HCT116 (cell line): Measurements from ENCODE around the gene EYA2. TPM values are rescaled to one million over a fixed set of nuclear protein-coding genes. Genes with fewer than 3 reads are reported as not detected.

Experiments used
- ATAC-seq: fragments of 200-7000 bp; cut with Tn5 transposase; 2 replicates; pipeline ENCODE4 v1.9.1; 2020; ENCODE audit warnings: mild to moderate bottlenecking, moderate library complexity
- BruUV-seq: library from RNA; stranded (reverse); fragments of 400-500 nt; replicated peaks from 2 replicates; lab custom pipeline; 2021; lab: Mats Ljungman, UMichigan
- CTCF ChIA-PET: fragments of 300-600 bp; sonication (Branson Sonifier 250); formaldehyde crosslinking; loops from one replicate; lab custom pipeline; 2021; ENCODE audit warnings: antibody characterized with exemption; lab: Charles Lee
- POLR2A ChIA-PET: fragments of 300-600, 350-600 bp; sonication (Branson Sonifier 250); formaldehyde crosslinking; loops from one replicate; lab custom pipeline; 2021; ENCODE audit warnings: antibody characterized with exemption; lab: Charles Lee
- RAD21 ChIA-PET, 2 experiments: fragments of 300-600 bp; sonication (Branson Sonifier 250); formaldehyde crosslinking; loops; one replicate each; lab custom pipeline; 2023; ENCODE audit warnings: low total read pairs in 2 of 2; ENCODE audit not compliant: uncharacterized antibody in 2 of 2, unreplicated experiment in 2 of 2, low non-redundant PET in 1 of 2; lab: Charles Lee
- DNase-seq: peaks from one replicate; pipeline ENCODE4 v3.0.0-alpha.2; 2010; ENCODE audit warnings: low read depth, low spot score
- H2AFZ ChIP-seq: fragments of 200-600 bp; shearing (Covaris generic), sonication (generic); 2 replicates; pipeline ENCODE4 v1.6.1; 2017; ENCODE audit warnings: low read depth, mixed run types, mixed read lengths, antibody characterized with exemption, low read length; ENCODE audit not compliant: poor library complexity, severe bottlenecking
- H3K27ac ChIP-seq: 2 replicates; pipeline ENCODE4 v1.5.1; 2012; ENCODE audit warnings: low read depth, low read length
- H3K27me3 ChIP-seq: fragments of 200-600 bp; sonication (generic); 2 replicates; pipeline ENCODE4 v1.6.1; 2016; ENCODE audit warnings: mixed run types, low read length, mixed read lengths; ENCODE audit not compliant: insufficient read depth
- H3K36me3 ChIP-seq, 2 experiments: fragments of 200-500 bp in 1 of 2; fragments of 200-600 bp in 1 of 2; sonication (Bioruptor generic) in 1 of 2; sonication (generic) in 1 of 2; 2 replicates each; pipeline versions ENCODE4 v1.5.1 to v1.6.1; 2014 to 2016; ENCODE audit warnings: low read length in 2 of 2, inconsistent platforms in 1 of 2, mixed read lengths in 1 of 2, mixed run types in 1 of 2; ENCODE audit not compliant: insufficient read depth in 2 of 2, control insufficient read depth in 1 of 2
- H3K4me1 ChIP-seq, 2 experiments: fragments of 200-600 bp in 1 of 2; sonication (generic) in 1 of 2; 2 replicates each; pipeline versions ENCODE4 v1.5.1 to v1.6.1; 2012 to 2017; ENCODE audit warnings: low read length in 2 of 2, inconsistent platforms in 1 of 2, mild to moderate bottlenecking in 1 of 2, mixed read lengths in 1 of 2, mixed run types in 1 of 2, moderate library complexity in 1 of 2; ENCODE audit not compliant: insufficient read depth in 2 of 2, control insufficient read depth in 1 of 2
- H3K4me2 ChIP-seq: fragments of 200-600 bp; sonication (generic); 2 replicates; pipeline ENCODE4 v1.6.1; 2017; ENCODE audit warnings: mixed run types, low read length, mixed read lengths
- H3K4me3 ChIP-seq, 2 experiments: fragments of 200-600 bp in 1 of 2; sonication (generic) in 1 of 2; replicated peaks in 1 of 2; 2 replicates each; pipeline ENCODE4 v1.5.1; 2011 to 2016; ENCODE audit warnings: low read length in 2 of 2, control low read depth in 1 of 2, low read depth in 1 of 2, mild to moderate bottlenecking in 1 of 2, mixed read lengths in 1 of 2, mixed run types in 1 of 2
- H3K79me2 ChIP-seq: fragments of 200-600 bp; sonication (generic); 2 replicates; pipeline ENCODE4 v1.6.1; 2017; ENCODE audit warnings: mild to moderate bottlenecking, mixed run types, low read length, moderate library complexity, mixed read lengths; ENCODE audit not compliant: insufficient read depth
- H3K9ac ChIP-seq: fragments of 200-600 bp; sonication (generic); 2 replicates; pipeline ENCODE4 v1.6.1; 2016; ENCODE audit warnings: low read length, mixed read lengths
- H3K9me2 ChIP-seq: fragments of 200-600 bp; sonication (generic), shearing (Covaris generic); 2 replicates; pipeline ENCODE4 v1.6.1; 2017; ENCODE audit warnings: mixed run types, mild to moderate bottlenecking, moderate library complexity; ENCODE audit not compliant: insufficient read depth
- H3K9me3 ChIP-seq, 2 experiments: fragments of 200-500 bp in 1 of 2; fragments of 200-600 bp in 1 of 2; sonication (Bioruptor generic) in 1 of 2; sonication (generic) in 1 of 2; 2 replicates each; pipeline ENCODE4 v1.6.1; 2014 to 2017; ENCODE audit warnings: low read length in 2 of 2, mixed read lengths in 2 of 2, inconsistent platforms in 1 of 2, low read depth in 1 of 2, mild to moderate bottlenecking in 1 of 2, mixed run types in 1 of 2, moderate library complexity in 1 of 2; ENCODE audit not compliant: control insufficient read depth in 1 of 2, insufficient read depth in 1 of 2
- H4K20me1 ChIP-seq: fragments of 200-600 bp; sonication (generic), shearing (Covaris generic); 2 replicates; pipeline ENCODE4 v1.6.1; 2017; ENCODE audit warnings: mixed run types, mild to moderate bottlenecking, moderate library complexity; ENCODE audit not compliant: insufficient read depth
- CBX3 ChIP-seq: IDR thresholded peaks from 2 replicates; pipeline ENCODE4 v1.6.1; 2012; ENCODE audit warnings: low read depth
- CEBPB ChIP-seq: IDR thresholded peaks from 2 replicates; pipeline ENCODE4 v1.6.1; 2012; ENCODE audit warnings: low read depth
- EZH2phosphoT487 ChIP-seq: fragments of 200-600 bp; IDR thresholded peaks from 2 replicates; pipeline ENCODE4 v1.6.1; 2018; ENCODE audit warnings: antibody characterized with exemption, borderline replicate concordance
- POLR2A ChIP-seq: IDR thresholded peaks from 2 replicates; pipeline ENCODE4 v1.7.0; 2011; ENCODE audit warnings: borderline replicate concordance; ENCODE audit not compliant: insufficient read depth, insufficient read length; ENCODE audit errors: extremely low read depth
- REST ChIP-seq: IDR thresholded peaks from 2 replicates; pipeline ENCODE4 v1.6.1; 2012; ENCODE audit warnings: low read depth
- SIN3A ChIP-seq: IDR thresholded peaks from 2 replicates; pipeline ENCODE4 v1.6.1; 2012; ENCODE audit warnings: low read depth
- SP1 ChIP-seq: IDR thresholded peaks from 2 replicates; pipeline ENCODE4 v1.6.1; 2012; ENCODE audit warnings: low read depth
- YY1 ChIP-seq: IDR thresholded peaks from 2 replicates; pipeline ENCODE4 v1.6.1; 2011; ENCODE audit warnings: low read length, low read depth, moderate library complexity, mild to moderate bottlenecking; ENCODE audit not compliant: insufficient replicate concordance; ENCODE audit errors: extremely low read depth
- ZFX ChIP-seq: fragments of 450-650 bp; IDR thresholded peaks from 2 replicates; pipeline ENCODE4 v1.6.1; 2017
- ZNF274 ChIP-seq: fragments of 200-500 bp; sonication (Bioruptor generic); IDR thresholded peaks from 2 replicates; pipeline ENCODE4 v1.6.1; 2014; ENCODE audit warnings: mild to moderate bottlenecking, low read depth, low read length, inconsistent platforms
- intact Hi-C: fragments of 100-400 bp; cut with micrococcal nuclease; formaldehyde crosslinking; loops from 2 replicates; pipeline ENCODE4 v1.10.0; 2022
- total RNA-seq: library from RNA; stranded (reverse); gene quantifications from one replicate; pipeline ENCODE4 v1.2.1, GENCODE V29; 2021; ENCODE audit not compliant: unreplicated experiment
- TF ChIP-seq, protein P1 (sequence below), 3 experiments: fragments of 200-600 bp in 1 of 3; sonication (generic) in 1 of 3; IDR thresholded peaks in 2 of 3; conservative IDR thresholded peaks in 1 of 3; 2 replicates each; pipeline ENCODE4 v1.5.1; 2012 to 2017; ENCODE audit warnings: low read depth in 2 of 3, low read length in 2 of 3, antibody characterized with exemption in 1 of 3, borderline replicate concordance in 1 of 3, control low read depth in 1 of 3, mild to moderate bottlenecking in 1 of 3, mixed read lengths in 1 of 3, mixed run types in 1 of 3, moderate library complexity in 1 of 3; ENCODE audit not compliant: insufficient read depth in 1 of 3

EYA2 gene
- total RNA-seq, 1 experiment from 2014 or later = not detected

DNA sequence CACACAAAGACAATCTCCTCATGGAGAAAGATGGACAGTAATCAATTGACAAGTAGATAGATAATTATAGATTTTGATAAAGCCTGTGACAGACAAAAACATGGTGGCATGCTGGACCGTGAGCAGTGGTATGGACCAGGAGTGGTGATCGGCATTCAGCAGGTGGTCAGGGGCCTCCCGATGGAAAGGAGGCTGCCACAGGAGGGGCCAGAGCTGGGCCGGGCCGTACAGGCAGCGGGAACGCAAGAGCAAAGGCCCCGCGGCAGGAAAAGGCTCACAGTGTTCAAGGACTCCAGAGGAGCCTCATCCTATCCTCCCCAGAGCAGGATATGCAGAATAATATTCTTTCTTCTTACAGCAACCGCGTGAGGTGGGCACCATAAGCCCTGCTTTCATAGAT is 123.7 kb downstream of the EYA2 start:
- Histone ChIP-seq H3K27me3 (peaks cover 24% of the 10 kb centered on the region; the same call in 1 of the 2 replicates), H4K20me1 (no peaks in the 10 kb centered on the region), H3K9me3 (no peaks in the 10 kb centered on the region), H3K4me2 (no peak overlapping the region), H3K36me3 (no peaks in the 10 kb centered on the region), H3K4me1 (no peaks in the 10 kb centered on the region), H3K27ac (no peak overlapping the region), H3K4me3 (no peak overlapping the region), H3K79me2 (no peaks in the 10 kb centered on the region), H3K9ac (no peak overlapping the region), H3K9me2 (no peaks in the 10 kb centered on the region), H2AFZ (no peak overlapping the region)
- ATAC-seq (no peak), DNase-seq (no peak)
- ChIA-PET POLR2A (no interaction called here), CTCF (no interaction called here), RAD21 (no interaction called here)
- TF ChIP-seq, protein P1, sequence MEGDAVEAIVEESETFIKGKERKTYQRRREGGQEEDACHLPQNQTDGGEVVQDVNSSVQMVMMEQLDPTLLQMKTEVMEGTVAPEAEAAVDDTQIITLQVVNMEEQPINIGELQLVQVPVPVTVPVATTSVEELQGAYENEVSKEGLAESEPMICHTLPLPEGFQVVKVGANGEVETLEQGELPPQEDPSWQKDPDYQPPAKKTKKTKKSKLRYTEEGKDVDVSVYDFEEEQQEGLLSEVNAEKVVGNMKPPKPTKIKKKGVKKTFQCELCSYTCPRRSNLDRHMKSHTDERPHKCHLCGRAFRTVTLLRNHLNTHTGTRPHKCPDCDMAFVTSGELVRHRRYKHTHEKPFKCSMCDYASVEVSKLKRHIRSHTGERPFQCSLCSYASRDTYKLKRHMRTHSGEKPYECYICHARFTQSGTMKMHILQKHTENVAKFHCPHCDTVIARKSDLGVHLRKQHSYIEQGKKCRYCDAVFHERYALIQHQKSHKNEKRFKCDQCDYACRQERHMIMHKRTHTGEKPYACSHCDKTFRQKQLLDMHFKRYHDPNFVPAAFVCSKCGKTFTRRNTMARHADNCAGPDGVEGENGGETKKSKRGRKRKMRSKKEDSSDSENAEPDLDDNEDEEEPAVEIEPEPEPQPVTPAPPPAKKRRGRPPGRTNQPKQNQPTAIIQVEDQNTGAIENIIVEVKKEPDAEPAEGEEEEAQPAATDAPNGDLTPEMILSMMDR (IDR thresholded peaks at IDR 0.05 in 2 of 3, conservative IDR thresholded peaks at IDR 0.05 in 1 of 3; ENCODE audit: borderline replicate concordance in 1 of 3, insufficient read depth in 1 of 3, low read depth in 2 of 3, low read length in 2 of 3) = no peak
- TF ChIP-seq CEBPB (no peak), POLR2A (no peak), ZNF274 (no peak), YY1 (no peak), REST (no peak), SP1 (no peak), SIN3A (no peak), ZFX (no peak), CBX3 (no peak), EZH2phosphoT487 (no peak)
- BruUV-seq = no TSS peak
- intact Hi-C loops = no loop called here
